Right lobe of liver (tissue), 4 donors: ENCODE data around the gene MFSD12.

Experiments used
- POLR2A ChIP-seq: fragments of 450-650 bp; IDR thresholded peaks from one replicate; pipeline ENCODE4 v1.6.1; 2017; ENCODE audit warnings: antibody characterized with exemption, mild to moderate bottlenecking
- TF ChIP-seq, protein P1 (sequence below), 4 donors: fragments of 200-600 bp in 3 of 4; fragments of 450-650 bp in 1 of 4; IDR thresholded peaks; one replicate each; pipeline versions ENCODE4 v1.5.1 to v1.8.0; 2016 to 2022; ENCODE audit warnings: antibody characterized with exemption in 4 of 4, mild to moderate bottlenecking in 2 of 4
- donor health status: DM: no; HTN: no; CAD: no.
- donor health status: DM: no; HTN: no; CAD: no.
- donor health status: DM: no; HTN: yes; CAD: no.

GRCh38 chr19:3586707-3587346 is 29.4 kb upstream of the MFSD12 start:
- TF ChIP-seq, protein P1, sequence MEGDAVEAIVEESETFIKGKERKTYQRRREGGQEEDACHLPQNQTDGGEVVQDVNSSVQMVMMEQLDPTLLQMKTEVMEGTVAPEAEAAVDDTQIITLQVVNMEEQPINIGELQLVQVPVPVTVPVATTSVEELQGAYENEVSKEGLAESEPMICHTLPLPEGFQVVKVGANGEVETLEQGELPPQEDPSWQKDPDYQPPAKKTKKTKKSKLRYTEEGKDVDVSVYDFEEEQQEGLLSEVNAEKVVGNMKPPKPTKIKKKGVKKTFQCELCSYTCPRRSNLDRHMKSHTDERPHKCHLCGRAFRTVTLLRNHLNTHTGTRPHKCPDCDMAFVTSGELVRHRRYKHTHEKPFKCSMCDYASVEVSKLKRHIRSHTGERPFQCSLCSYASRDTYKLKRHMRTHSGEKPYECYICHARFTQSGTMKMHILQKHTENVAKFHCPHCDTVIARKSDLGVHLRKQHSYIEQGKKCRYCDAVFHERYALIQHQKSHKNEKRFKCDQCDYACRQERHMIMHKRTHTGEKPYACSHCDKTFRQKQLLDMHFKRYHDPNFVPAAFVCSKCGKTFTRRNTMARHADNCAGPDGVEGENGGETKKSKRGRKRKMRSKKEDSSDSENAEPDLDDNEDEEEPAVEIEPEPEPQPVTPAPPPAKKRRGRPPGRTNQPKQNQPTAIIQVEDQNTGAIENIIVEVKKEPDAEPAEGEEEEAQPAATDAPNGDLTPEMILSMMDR (IDR thresholded peaks at IDR 0.05) = no peak
- no peak for TF ChIP-seq POLR2A
